CD1c-positive myeloid dendritic cell (primary cell): ENCODE results near the gene ANKRD52.
"Not testable (repeated sequence)": the region's sequence is repeated elsewhere in the genome, so short reads cannot be mapped to it uniquely, and the experiment has no call there.

ENCODE experiments used
- DNase-seq: peaks from one replicate; pipeline ENCODE4 v3.0.0-alpha.2; 2016; ENCODE audit errors: extremely low spot score

ANKRD52 gene

DNA sequence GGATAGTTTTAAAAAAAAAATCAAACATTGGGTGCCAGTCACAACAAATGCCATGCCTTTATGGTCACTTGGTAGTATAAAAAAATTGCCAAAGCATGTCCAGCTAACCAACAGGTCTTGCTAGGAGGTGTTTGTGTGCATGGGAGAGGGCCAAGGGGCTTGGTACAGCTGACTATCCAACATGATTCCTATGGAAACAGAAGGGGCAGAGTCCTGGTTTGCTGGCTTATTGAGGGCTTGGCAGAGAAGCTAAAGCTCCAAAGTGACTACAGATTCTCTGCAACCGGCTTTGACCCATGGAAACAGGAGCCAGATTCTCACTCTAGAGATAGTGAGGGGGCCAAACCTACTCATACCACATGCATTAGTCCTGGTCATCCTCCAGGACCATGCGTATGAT, 14.3 kb upstream of the ANKRD52 start:
- DNase-seq = not testable (repeated sequence)

DNA sequence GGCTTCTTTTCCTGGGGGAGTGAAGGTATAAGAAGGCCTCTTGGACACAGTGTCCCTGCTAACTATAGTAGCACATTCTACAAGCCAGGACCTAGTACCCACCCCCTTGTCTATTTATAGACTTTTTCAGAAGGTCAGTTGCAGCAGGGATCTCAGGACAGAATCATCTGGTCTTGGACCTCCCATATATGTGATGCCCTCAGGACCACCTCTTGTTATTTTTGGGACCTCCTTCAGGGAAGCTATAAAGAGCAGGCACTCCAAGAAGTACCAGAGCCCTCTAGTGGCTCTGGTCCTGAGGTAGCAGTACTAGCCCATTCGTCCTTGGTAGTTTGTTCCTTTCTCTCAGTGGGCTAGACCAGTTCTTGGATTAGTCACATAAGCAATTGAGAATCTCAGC, 12.8 kb upstream of the ANKRD52 start:
- peak; percentile 6 for DNase-seq

DNA sequence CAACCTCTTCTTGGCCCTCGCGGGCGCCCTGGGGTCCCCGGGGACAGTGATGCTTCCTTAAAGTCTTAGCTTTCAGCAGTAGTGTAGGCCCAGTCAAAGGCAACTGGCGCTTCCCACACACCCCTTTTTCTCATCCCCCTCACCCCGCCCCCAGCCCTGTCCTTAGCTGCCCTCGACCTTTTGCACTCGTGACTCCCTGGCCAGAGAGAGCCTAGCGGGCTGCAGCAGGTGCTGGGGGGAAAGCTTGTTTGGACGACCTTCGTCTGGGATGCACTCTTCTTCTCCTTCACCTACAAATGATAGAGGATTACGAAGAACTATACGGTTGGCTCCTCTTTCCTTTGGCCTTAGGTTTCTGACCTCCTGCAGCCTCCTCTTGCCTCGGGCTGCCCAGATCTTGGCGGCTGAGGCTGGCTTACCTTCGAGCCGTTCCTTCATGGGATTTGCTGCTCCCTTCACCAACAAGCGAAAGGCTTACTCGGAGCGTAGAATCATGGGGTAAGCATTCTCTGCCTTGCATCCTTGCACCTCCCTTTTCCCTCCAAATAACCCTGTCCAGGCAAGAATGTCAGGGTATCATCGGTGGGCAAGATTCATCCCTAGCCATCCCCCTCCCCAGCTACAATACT, 9.4 kb upstream of the ANKRD52 start:
- no peak for DNase-seq

DNA sequence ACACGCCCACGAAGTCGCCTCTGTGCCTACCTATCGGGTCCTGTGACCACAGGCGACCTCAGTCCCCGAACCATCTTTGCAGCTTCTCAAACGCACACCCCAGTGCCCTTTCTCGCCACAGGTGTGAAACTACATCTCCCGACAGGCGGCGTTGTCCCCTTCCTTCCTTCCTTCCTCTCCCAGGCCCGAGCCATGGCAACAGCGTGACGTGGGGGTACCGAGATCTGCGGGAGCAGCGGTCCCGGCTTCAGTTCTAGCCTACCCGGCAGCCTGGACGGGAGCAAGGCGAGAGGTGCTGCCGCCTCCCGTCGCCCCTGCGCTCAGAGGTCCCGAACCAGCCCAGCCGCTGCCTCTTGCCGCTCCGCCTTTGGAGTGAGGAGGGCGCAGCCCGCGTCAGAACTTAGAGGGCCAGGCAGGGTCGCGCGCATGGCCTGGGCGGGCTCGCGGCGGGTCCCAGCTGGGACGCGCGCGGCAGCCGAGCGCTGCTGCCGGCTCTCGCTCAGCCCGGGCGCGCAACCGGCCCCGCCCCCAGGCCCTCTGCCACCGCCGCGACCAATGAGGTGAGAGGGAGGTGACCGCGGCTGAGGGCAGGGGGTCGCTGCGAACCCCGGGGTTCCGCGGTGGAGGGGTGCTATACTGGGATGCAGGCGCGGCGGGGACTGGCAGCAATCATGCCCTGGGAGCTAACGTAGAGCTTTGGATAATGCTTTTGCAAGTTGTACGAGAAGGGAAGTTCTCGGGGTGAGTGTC, 8.7 kb upstream of the ANKRD52 start, which contains the start of gene COQ10A:
Gene COQ10A (plus strand): TSS at position 250 of the 750 bp plus-strand sequence. CDS start 177 bp downstream, at position 427.
- DNase-seq = peak; percentile 83

DNA sequence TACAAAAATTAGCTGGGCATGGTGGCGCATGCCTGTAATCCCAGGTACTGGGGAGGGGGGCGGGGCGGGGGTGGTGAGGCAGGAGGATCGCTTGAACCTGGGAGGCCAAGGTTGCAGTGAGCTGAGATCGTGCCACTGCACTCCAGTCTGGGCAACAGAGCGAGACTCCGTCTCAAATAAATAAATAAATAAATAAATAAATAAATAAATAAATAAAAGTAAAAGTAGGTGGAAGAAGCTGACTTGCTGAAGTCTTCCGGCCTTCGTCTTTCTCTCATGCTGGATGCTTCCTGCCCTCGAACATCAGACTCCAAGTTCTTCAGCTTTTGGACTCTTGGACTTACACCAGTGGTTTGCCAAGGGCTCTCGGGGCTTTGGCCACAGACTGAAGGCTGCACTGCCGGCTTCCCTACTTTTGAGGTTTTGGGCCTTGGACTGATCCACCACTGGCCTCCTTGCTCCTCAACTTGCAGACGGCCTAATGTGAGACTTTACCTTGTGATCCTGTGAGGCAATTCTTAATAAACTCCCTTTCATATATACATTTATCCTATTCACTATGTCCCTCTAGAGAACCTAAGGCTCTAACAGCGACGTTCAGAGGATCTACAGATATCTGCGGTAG, 8.0 kb upstream of the ANKRD52 start:
- not testable (repeated sequence) for DNase-seq

DNA sequence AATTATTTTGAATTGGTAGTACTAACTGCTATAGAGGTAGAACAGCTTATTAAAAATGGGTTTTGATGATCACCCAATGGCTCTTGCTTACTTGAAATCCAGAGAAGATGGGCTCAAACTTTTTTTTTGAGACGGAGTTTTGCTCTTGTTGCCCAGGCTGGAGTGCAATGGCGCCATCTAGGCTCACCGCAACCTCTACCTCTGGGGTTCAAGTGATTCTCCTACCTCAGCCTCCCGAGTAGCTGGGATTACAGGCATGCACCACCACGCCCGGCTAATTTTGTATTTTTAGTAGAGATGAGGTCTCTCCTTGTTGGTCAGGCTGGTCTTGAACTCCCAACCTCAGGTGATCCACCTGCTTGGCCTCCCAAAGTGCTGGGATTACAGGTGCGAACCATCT, 4.8 kb upstream of the ANKRD52 start:
- not testable (repeated sequence) for DNase-seq

DNA sequence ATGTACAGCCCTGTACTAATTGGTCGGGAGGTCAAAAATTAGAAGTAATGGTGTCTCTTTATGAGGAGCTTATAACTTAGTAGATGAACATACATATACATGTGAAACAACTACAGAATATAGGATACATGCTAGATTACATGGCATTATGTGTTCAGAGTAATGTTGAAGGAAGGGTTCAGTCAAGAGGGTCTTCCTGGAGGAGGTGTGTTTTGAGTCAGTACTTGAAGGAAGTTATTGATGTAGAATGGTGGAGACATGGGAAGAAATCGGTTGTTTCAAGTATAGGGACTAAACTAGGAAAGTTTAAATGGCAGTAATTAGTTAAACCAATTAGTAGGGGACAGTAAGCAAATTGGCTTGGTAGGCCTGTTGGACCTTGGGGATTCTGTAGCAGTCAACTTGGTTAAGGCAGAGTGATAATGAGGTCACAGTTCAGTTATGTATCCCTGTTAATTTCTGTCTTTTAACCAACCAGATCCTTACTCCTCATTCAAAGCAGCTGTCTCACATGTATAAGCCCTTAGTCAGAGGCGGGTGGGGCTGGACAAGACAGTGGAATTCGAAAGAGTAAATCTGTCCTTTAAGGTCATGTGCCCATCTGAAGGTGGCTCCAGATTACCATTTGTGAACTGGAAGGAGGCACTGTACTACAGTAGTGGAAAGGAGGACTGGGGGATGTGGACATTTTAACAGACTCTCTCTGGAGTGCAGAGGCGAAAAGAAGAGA, 3.5 kb upstream of the ANKRD52 start:
- DNase-seq = no peak

DNA sequence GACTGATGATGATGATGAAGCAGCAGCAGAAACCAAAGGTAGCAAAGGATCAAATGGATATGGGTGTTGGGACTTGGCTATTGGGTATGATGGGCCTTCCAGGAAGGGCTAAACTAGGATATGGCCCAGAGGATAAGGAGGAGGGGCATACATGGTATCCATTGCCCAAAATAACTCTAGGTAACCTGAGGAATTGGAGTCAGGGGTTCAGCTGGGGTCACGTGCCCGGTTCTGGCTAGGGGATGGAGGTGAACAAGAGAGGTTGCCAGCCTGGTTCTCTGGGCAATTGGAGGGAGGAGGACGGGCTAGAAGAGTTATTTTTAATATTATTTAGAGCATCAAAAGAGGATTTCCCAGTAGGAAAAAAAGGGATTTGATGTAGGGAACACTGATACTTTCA, 2.7 kb upstream of the ANKRD52 start:
- DNase-seq = no peak

DNA sequence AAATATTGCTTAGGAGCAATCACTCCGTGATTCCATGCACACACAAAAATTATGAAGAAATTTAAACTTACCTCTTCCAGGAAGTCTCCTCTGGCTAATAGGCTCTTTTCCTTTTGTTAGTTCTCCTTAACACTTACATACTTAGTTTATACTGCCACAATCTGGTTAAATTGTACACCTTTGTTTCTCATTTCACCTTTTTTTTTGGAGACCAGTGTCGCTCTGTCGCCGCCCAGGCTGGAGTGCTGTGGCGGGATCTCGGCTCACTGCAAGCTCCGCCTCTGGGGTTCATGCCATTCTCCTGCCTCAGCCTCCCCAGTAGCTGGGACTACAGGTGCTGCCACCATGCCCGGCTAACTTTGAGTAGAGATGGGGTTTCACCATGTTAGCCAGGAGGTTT, 2.2 kb upstream of the ANKRD52 start:
- no peak for DNase-seq

DNA sequence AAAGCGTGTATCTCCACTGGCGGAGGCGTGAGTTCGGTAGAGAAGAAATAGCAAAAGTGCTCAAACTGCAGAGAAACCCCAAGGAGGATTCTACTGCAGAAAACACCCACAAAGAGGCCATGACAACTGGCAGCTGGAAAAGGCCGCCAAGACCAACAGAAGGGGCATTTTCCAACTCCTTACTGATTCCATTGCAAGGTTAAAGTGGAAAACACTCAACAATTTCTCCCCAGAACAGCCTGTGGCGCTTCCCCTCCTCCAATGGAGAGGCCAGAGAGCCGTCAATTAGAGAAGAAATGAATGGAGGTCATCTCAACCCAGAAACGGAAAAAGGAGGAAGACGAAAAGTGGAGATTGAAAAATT, 618 bp upstream of the ANKRD52 start:
- DNase-seq = no peak

DNA sequence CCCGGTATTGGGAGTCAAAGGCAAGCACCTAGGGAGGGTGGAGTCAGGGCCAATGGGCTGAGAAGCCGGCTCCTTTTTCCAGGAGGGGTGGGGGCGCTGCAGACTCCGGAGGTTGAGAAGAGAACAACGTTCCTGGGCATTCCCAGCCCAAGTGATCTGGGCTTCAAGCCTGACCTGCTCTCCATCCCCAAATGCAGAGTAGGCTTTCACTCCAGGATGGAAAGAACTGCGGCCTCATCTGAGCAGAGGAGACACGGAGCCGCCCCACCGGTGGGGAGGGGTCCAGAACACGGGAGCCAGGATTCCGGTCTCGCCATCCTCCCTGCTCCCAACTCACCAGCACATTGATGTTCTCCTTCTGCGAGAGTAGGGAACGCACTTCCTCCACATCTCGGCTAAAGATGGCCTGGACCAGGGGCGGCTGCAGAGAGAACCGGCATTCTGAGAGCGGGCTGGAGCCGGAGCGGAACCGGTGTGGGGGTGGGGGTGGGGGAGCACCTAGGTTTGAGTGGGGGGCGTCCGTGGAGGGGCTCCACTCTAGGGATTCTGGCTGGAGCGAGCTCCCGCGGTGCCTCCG, 605 bp downstream of the ANKRD52 start:
- DNase-seq = peak; percentile 24

DNA sequence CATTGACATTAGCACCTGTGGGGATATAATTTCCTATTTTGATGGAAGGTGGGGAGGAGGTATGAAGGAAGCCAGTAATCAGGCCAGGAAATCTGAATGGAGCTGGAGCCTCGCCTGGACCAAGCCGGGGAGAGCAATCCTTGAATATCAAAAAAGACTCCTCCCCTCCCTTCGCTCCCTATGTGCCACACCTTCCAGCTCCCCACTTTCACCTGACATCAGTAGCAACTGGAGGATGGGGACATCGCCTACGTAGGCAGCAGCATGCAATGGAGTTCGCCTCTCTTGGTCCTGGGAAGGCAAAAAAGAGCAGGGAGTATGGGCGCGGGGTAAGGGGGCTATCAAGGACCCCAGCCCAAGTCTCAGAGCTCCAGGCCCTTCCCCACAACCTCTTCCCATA, 1.1 kb downstream of the ANKRD52 start:
- DNase-seq = no peak

DNA sequence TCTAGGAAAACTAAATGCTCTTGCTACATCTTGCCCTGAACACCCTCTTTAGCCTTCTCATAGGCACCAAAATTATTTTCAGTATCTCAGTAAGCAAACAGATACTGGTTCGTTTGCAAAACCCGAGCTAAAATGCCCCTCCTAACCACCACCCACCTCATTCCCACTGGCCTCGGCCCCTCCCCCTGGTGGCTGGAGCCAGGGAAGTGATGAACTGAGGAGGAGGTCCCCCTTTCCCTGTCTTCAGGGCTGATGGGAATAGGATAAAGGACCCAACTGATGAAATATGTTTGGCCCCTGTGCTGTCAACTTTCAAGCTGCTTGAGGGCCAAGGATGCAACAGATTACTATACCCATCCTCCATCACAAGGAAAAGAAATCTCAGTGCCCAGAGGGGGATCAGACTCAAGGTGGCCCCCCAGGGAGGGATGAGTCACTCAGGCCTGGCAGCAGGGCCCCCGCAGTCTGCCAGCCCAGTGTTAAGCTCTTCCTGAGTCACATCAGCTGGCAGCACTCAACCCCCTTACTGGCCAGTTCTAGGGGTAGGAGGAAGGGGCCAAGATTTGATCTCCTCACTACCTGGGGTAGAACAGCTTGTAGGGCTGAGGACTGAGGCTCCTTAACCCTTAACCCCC, 1.7 kb downstream of the ANKRD52 start:
- DNase-seq = no peak

DNA sequence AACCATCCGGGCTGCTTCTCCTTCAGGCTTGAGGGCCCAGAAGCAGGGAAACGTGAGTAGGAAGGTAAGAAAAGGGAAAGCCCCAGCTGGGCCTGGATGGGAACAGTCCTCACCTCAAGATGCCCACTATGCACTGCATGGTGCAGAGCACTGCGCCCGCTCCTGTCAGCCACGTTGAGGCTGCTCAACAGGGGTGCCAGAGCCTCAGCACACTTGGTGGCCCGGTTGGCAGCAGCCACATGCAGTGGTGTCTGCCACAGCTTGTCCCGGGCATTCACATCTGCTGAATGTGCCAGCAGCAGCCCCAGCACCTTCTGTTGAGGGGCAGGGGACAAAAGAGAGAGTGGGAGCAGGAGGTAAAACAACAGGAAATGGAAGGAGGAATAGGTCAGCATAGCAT, 2.5 kb downstream of the ANKRD52 start:
- DNase-seq = no peak

DNA sequence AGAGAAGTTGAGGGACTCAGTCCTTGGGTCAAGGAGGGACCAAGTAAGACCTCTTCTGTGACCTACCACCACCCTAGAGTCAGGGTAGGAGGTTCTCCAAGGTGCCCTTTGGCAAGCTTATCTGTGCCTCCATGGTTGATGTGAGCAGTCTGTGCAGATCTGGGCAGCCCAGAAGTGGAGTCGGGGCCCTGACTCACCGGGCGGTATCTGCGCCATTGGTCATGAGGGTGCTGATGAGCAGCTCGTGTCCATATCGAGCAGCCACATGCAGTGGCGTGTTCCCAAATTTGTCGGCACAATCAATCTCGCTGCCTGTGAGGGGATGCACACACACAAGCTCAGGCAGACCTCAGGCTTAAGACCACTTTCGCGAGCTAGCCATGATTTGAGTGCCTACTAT, 5.1 kb downstream of the ANKRD52 start:
- DNase-seq = no peak

DNA sequence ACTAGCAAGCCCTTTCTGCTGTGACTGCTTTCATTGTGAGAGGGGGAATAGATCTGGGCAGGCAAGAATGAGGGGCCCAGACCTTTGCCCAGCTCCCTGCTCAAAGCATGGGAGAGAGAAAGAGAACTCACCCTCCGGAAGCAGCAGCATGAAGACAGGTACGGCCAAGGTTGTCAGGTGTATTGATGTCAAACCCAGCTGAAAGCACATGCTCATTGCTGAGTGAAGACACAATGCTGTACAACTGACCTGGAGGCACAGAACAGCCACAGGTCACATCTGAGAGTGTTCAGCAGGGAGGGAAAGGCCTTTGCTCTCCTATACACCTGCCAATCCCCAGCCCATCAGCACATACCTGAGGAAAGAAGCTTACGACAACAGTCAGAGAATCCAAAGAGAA, 5.5 kb downstream of the ANKRD52 start:
- no peak for DNase-seq

DNA sequence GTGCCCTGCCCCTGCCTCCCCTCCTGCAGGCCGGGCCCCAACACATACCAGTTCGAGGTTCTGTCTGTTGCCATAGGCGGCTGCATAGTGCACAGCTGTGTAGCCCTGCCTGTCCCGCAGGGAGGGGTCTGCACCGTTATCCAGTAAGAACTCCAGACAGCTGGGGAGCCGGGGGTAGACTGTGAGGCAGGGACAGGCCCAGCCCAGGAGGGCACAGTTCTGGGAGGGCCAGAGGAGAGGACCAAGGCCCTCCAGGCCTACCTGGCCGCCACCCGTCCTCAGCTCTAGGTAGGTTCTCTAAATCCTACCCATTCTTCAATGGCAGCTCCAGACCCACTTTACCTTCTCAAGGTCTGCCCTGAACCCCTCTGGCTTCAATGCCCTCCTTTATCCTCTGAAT, 9.5 kb downstream of the ANKRD52 start:
- no peak for DNase-seq

DNA sequence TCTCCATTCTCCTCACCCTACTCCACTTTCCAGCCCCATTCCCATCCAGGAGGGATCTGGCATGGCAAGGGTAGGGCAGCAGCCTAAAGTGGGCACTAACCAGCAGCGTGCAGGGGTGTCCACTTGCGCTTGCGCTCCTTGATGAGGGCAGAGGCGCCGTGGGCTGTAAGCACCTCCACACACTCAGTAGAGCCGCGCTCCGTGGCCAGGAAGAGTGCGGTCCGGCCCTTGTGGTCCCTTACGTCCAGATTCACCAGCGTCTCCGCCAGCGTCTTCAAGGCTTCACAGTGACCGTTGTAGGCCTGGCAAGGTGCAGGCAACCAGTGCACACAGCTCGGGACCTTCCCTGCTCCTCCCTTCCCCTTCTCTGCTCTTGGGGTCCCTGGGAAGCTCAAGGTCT, 10.3 kb downstream of the ANKRD52 start:
- no peak for DNase-seq

DNA sequence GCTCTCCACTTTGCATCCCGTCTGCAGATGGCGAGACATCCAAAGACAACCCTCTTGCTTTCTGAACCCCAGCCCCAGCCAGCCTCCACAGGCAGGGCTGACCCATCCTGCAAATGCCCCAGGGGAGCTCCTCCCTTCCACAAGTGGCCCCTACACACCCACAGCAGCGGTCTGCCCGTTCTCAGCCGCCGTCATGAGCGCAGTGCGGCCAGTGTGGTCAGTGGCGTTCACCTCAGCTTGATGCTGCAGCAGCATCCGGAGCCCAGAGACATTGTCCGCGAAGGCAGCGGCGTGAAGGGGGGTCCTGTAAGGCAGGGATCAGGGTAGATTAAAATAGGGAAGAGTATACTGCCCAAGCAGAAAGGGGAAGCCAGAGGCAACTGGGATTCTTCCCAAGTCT, 13.7 kb downstream of the ANKRD52 start:
- no peak for DNase-seq

DNA sequence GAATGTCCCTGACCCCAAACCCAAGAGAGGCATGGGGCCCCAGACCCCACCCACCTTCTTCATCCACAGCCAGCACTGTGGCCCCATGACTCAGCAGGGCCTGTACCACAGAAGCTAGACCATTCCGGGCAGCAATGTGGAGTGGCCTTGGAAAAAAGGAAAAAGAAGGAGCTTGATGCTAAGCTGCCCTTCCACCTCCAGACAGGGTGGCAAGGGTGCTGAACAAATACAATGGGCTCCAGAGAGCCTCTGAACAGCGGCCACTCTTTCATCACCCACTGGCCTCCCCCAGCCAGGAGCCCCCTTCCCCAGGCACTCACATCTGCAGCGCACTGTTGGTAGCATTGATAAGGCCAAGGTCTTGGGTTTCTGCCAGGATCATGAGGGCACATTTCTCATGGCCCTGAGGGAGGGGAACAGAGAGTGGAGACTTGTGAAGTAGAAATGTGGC, 14.4 kb downstream of the ANKRD52 start:
- no peak for DNase-seq

DNA sequence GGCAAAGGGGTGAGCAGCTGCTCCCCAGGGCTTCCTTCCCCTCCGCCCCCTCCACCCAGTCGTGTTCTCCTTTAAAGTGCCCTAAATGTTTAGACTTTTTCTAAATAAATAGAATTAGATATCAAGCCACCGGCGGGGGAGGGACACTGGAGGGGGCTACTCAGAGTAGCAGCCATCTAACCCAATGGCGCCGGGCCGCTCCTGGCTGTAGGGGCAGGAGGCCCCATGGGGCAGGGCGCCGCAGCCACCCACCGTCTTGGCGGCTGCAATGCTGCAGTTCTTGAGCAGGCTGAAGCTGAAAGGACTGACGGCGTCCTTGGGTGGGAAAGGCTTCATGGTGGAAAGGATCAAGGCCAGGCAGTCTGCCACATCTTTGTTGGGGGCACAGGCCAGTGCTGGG, 15.2 kb downstream of the ANKRD52 start:
- no peak for DNase-seq
